Parathyroid adenoma (tissue), 2 donors: Measurements from ENCODE around the gene SLC25A33.
A peak's percentile ranks its signal among the peaks of the same experiment; 100 is the strongest.

ENCODE experiments used
- H2AFZ ChIP-seq: fragments of 300-600 bp; sonication (generic); one replicate; pipeline ENCODE4 v1.7.0; 2017; ENCODE audit warnings: antibody characterized with exemption, mild to moderate bottlenecking
- H3K27ac ChIP-seq: fragments of 300-600 bp; sonication (generic); one replicate; pipeline ENCODE4 v1.7.0; 2017
- H3K27me3 ChIP-seq: fragments of 300-600 bp; sonication (generic); one replicate; pipeline ENCODE4 v1.7.0; 2017; ENCODE audit warnings: low read length; ENCODE audit not compliant: control insufficient read depth, insufficient read depth
- H3K36me3 ChIP-seq: fragments of 300-600 bp; sonication (generic); one replicate; pipeline ENCODE4 v1.7.0; 2017; ENCODE audit warnings: low read length; ENCODE audit not compliant: control insufficient read depth, insufficient read depth
- H3K4me1 ChIP-seq: fragments of 300-600 bp; sonication (generic); one replicate; pipeline ENCODE4 v1.7.0; 2017; ENCODE audit warnings: control low read depth
- H3K4me2 ChIP-seq: fragments of 300-600 bp; sonication (generic); one replicate; pipeline ENCODE4 v1.7.0; 2017; ENCODE audit warnings: low read length
- H3K4me3 ChIP-seq: fragments of 300-600 bp; sonication (generic); one replicate; pipeline ENCODE4 v1.7.0; 2017; ENCODE audit warnings: low read depth, low read length
- H3K79me2 ChIP-seq: fragments of 300-600 bp; sonication (generic); one replicate; pipeline ENCODE4 v1.7.0; 2017; ENCODE audit warnings: control low read depth
- H3K9ac ChIP-seq: fragments of 300-600 bp; sonication (generic); one replicate; pipeline ENCODE4 v1.7.0; 2017; ENCODE audit warnings: mild to moderate bottlenecking
- H3K9me3 ChIP-seq: fragments of 300-600 bp; sonication (generic); one replicate; pipeline ENCODE4 v1.7.0; 2017; ENCODE audit warnings: low read length; ENCODE audit not compliant: control insufficient read depth
- CTCF ChIP-seq: fragments of 300-600 bp; sonication (generic); IDR thresholded peaks from one replicate; pipeline ENCODE4 v1.7.0; 2017; ENCODE audit warnings: antibody characterized with exemption, mild to moderate bottlenecking
- donor health status: primary hyperparathyroidism.

The SLC25A33 gene

DNA sequence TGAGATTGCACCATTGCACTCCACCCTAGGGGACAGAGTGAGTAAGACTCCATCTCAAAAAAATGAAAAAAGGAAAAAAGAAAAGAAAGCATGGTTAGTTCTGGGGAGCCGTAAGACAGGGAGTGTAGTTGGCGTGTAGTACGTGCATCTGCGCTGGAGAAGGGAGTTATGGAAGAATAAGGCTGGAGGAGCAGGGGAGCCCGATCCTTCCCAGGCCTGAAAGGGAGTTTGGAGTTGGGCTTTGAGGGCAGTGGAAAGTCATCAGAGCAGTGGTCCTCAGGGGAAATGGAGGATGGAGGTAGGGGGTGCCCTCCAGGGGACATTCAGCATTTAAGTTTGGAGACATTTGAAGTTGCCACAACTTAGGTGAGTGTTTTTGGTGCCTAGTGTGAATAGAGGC, 38.2 kb downstream of the SLC25A33 start:
- Histone ChIP-seq H3K27ac (no peak overlapping the region), H3K36me3 (no peaks in the 10 kb centered on the region), H2AFZ (no peak overlapping the region), H3K9ac (no peak overlapping the region), H3K9me3 (no peaks in the 10 kb centered on the region), H3K4me3 (no peak overlapping the region), H3K4me1 (no peaks in the 10 kb centered on the region), H3K79me2 (no peaks in the 10 kb centered on the region), H3K27me3 (no peaks in the 10 kb centered on the region), H3K4me2 (no peak overlapping the region)
- TF ChIP-seq CTCF, result no peak

GRCh38 chr1:9580942-9581341, 41.7 kb downstream of the SLC25A33 start:
- Histone ChIP-seq H2AFZ (no peak overlapping the region), H3K9me3 (no peaks in the 10 kb centered on the region), H3K4me2 (no peak overlapping the region), H3K27me3 (no peaks in the 10 kb centered on the region), H3K36me3 (no peaks in the 10 kb centered on the region), H3K27ac (no peak overlapping the region), H3K4me3 (no peak overlapping the region), H3K9ac (no peak overlapping the region), H3K4me1 (no peaks in the 10 kb centered on the region), H3K79me2 (no peaks in the 10 kb centered on the region)
- TF ChIP-seq CTCF, result no peak

- H3K4me3 ChIP-seq, result no peak overlapping the region
- TF ChIP-seq CTCF, result no peak
- no peaks in the 10 kb centered on the region for H3K36me3 ChIP-seq
- H3K27ac ChIP-seq, result no peak overlapping the region
- peaks cover 3% of the 10 kb centered on the region for H3K79me2 ChIP-seq
- H3K27me3 ChIP-seq, result no peaks in the 10 kb centered on the region
- H3K4me1 ChIP-seq, result no peaks in the 10 kb centered on the region
- H2AFZ ChIP-seq, result no peak overlapping the region
- H3K4me2 ChIP-seq, result no peak overlapping the region
- H3K9ac ChIP-seq, result no peak overlapping the region
- H3K9me3 ChIP-seq, result no peaks in the 10 kb centered on the region
Measured at GRCh38 chr1:9586147-9586766, 47.0 kb downstream of the SLC25A33 start.

GRCh38 chr1:9588551-9589143, 49.4 kb downstream of the SLC25A33 start, which contains the start of gene TMEM201:
Gene TMEM201, plus strand, starts transcription at chr1:9588911. Its CDS starts 20 bp downstream, at chr1:9588931.
- no peak within 1 kb of the TSS for H3K9ac ChIP-seq
- no peaks in the 10 kb centered on the region for H3K27me3 ChIP-seq
- H3K36me3 ChIP-seq, result no peaks in the 10 kb centered on the region
- peak within 1 kb of the TSS; percentile 80 for H3K4me2 ChIP-seq
- H3K4me1 ChIP-seq, result peaks cover 8% of the 10 kb centered on the region
- H3K4me3 ChIP-seq, result peak within 1 kb of the TSS; percentile 63
- TF ChIP-seq CTCF, result peak; percentile 52
- H2AFZ ChIP-seq, result peak within 1 kb of the TSS; percentile 79
- no peak within 1 kb of the TSS for H3K27ac ChIP-seq
- H3K9me3 ChIP-seq, result no peaks in the 10 kb centered on the region
- H3K79me2 ChIP-seq, result peaks cover 6% of the 10 kb centered on the region
